Measurements from ENCODE around the gene RPTOR.
A peak's percentile ranks its signal among the peaks of the same experiment; 100 is the strongest.
"Not testable (repeated sequence)": the region's sequence is repeated elsewhere in the genome, so short reads cannot be mapped to it uniquely, and the experiment has no call there.

The RPTOR gene

GRCh38 chr17:80544655-80545498 lies at the start of gene RPTOR:
Gene RPTOR, plus strand, starts transcription at chr17:80544838. Its CDS starts 792 bp downstream, at chr17:80545630.
- peak; percentile 39 for DNase-seq

- no peak for DNase-seq
Measured at GRCh38 chr17:80497726-80498241, 46.9 kb upstream of the RPTOR start.

GRCh38 chr17:80498242-80498919 lies 46.3 kb upstream of the RPTOR start:
- no peak for DNase-seq

GRCh38 chr17:80498920-80499410 lies 45.7 kb upstream of the RPTOR start:
- no peak for DNase-seq

- DNase-seq: no peak
Measured at GRCh38 chr17:80499560-80499959, 45.1 kb upstream of the RPTOR start.

- DNase-seq: no peak
Measured at GRCh38 chr17:80499961-80500665, 44.5 kb upstream of the RPTOR start.

GRCh38 chr17:80501741-80502577 lies 42.7 kb upstream of the RPTOR start:
- DNase-seq: peak; percentile 47

- no peak for DNase-seq
Measured at GRCh38 chr17:80502578-80502877, 42.1 kb upstream of the RPTOR start.

GRCh38 chr17:80503031-80503430 lies 41.6 kb upstream of the RPTOR start:
- DNase-seq: no peak

- DNase-seq: no peak
Measured at GRCh38 chr17:80503921-80504320, 40.7 kb upstream of the RPTOR start.

GRCh38 chr17:80504686-80505413 lies 39.8 kb upstream of the RPTOR start:
- DNase-seq: no peak

- not testable (repeated sequence) for DNase-seq
Measured at GRCh38 chr17:80507177-80507576, 37.5 kb upstream of the RPTOR start.

GRCh38 chr17:80507965-80508364 lies 36.7 kb upstream of the RPTOR start:
- no peak for DNase-seq

GRCh38 chr17:80509311-80509710 lies 35.3 kb upstream of the RPTOR start:
- DNase-seq: no peak

- DNase-seq: no peak
Measured at GRCh38 chr17:80510132-80510531, 34.5 kb upstream of the RPTOR start.

GRCh38 chr17:80510772-80511171 lies 33.9 kb upstream of the RPTOR start:
- no peak for DNase-seq

GRCh38 chr17:80511222-80512180 lies 33.1 kb upstream of the RPTOR start:
- DNase-seq: no peak

- no peak for DNase-seq
Measured at GRCh38 chr17:80512233-80512632, 32.4 kb upstream of the RPTOR start.

GRCh38 chr17:80513201-80513600 lies 31.4 kb upstream of the RPTOR start:
- DNase-seq: no peak

- DNase-seq: no peak
Measured at GRCh38 chr17:80513892-80514291, 30.7 kb upstream of the RPTOR start.
